Tibial nerve (tissue), 4 donors: ENCODE results near the gene MAOA. TPM values are rescaled to one million over a fixed set of nuclear protein-coding genes. Genes with fewer than 3 reads are reported as not detected.
A peak's percentile ranks its signal among the peaks of the same experiment; 100 is the strongest.

Source experiments
- DNase-seq, 2 donors: peaks; one replicate each; pipeline ENCODE4 v3.0.0-alpha.2; 2019; ENCODE audit warnings: low spot score in 2 of 2
- H3K27ac ChIP-seq, 4 donors: fragments of 200-600 bp; sonication (generic) in 3 of 4; one replicate each; pipeline ENCODE4 v1.5.1; 2017 to 2019; ENCODE audit warnings: mild to moderate bottlenecking in 1 of 4
- H3K27me3 ChIP-seq, 2 donors: fragments of 200-600 bp; sonication (generic) in 1 of 2; one replicate each; pipeline versions ENCODE4 v1.5.1 to v1.6.0; 2017 to 2019
- H3K36me3 ChIP-seq, 3 donors: fragments of 200-600 bp; sonication (generic); one replicate each; pipeline ENCODE4 v1.5.1; 2018 to 2019
- H3K4me1 ChIP-seq, 4 donors: fragments of 200-600 bp; sonication (generic) in 3 of 4; one replicate each; pipeline ENCODE4 v1.5.1; 2017 to 2019
- H3K4me3 ChIP-seq, 4 donors: fragments of 200-600 bp; sonication (generic) in 3 of 4; one replicate each; pipeline ENCODE4 v1.5.1; 2017 to 2019; ENCODE audit warnings: mild to moderate bottlenecking in 1 of 4, moderate library complexity in 1 of 4
- H3K9me3 ChIP-seq, 4 donors: fragments of 200-600 bp; sonication (generic) in 3 of 4; one replicate each; pipeline ENCODE4 v1.5.1; 2017 to 2019
- CTCF ChIP-seq, 5 experiments: fragments of 200-600 bp in 3 of 5; fragments of 450-650 bp in 2 of 5; sonication (generic) in 3 of 5; IDR thresholded peaks; one replicate each; pipeline ENCODE4 v1.5.1; 2016 to 2019; ENCODE audit warnings: antibody characterized with exemption in 5 of 5, mild to moderate bottlenecking in 3 of 5, moderate library complexity in 2 of 5
- EP300 ChIP-seq, 2 donors: sonication (generic); formaldehyde crosslinking; IDR thresholded peaks; one replicate each; pipeline ENCODE4 v1.6.1; 2017; ENCODE audit warnings: antibody characterized with exemption in 2 of 2, mild to moderate bottlenecking in 1 of 2
- POLR2A ChIP-seq, 2 donors: fragments of 450-650 bp; IDR thresholded peaks; one replicate each; pipeline ENCODE4 v1.6.1; 2017; ENCODE audit warnings: antibody characterized with exemption in 2 of 2, mild to moderate bottlenecking in 2 of 2, moderate library complexity in 2 of 2
- WGBS, 2 donors: methylation state at CpG; one replicate each; pipeline ENCODE4 v1.1.5; 2018; 5-methylcytosine and 5-hydroxymethylcytosine counted together
- total RNA-seq, 4 donors: library from RNA; depleted of rRNA; stranded (reverse); fragments of >200 nt; gene quantifications; one replicate each; pipeline ENCODE4 v1.1.0, GENCODE V29; 2016

Gene MAOA
- total RNA-seq, 4 donors from 2014 or later: 96.3 to 168 (median 120) TPM

- peaks cover 0 to 5% (median 0%) of the 10 kb centered on the region in 4 donors for H3K4me1 ChIP-seq
- no peak overlapping the region for H3K4me3 ChIP-seq
- no peak for TF ChIP-seq EP300 (IDR thresholded peaks at IDR 0.05)
- TF ChIP-seq POLR2A (IDR thresholded peaks at IDR 0.05): no peak
- no peak for TF ChIP-seq CTCF (IDR thresholded peaks at IDR 0.05)
- no peak for DNase-seq
- no peaks in the 10 kb centered on the region for H3K9me3 ChIP-seq
- H3K36me3 ChIP-seq: no peaks in the 10 kb centered on the region
- H3K27ac ChIP-seq: no peak overlapping the region
- H3K27me3 ChIP-seq: peaks cover 0 to 3% of the 10 kb centered on the region in 2 donors
- 89 to 100% methylated on average over 2 of the region's 2 CpGs for WGBS, 2 donors
These were observed 91.4 kb downstream of the MAOA start for GRCh38 chrX:43747476-43747875.

GRCh38 chrX:43750248-43750676 lies 94.2 kb downstream of the MAOA start:
- Histone ChIP-seq H3K9me3 (no peaks in the 10 kb centered on the region), H3K27ac (no peak overlapping the region), H3K4me1 (no peaks in the 10 kb centered on the region), H3K27me3 (peaks cover 0 to 3% of the 10 kb centered on the region in 2 donors), H3K4me3 (no peak overlapping the region), H3K36me3 (no peaks in the 10 kb centered on the region)
- TF ChIP-seq POLR2A (IDR thresholded peaks at IDR 0.05): no peak
- TF ChIP-seq EP300 (IDR thresholded peaks at IDR 0.05): peak in 1 of 2 donors; percentile 62
- peak; percentile 34 to 63 (median 36) for TF ChIP-seq CTCF (IDR thresholded peaks at IDR 0.05)
- WGBS, 2 donors: 8 to 20% methylated on average over 6 of the region's 6 CpGs
- peak; percentile 16 to 35 for DNase-seq

GRCh38 chrX:43753637-43754036 lies 97.5 kb downstream of the MAOA start:
- H3K36me3 ChIP-seq: no peaks in the 10 kb centered on the region
- no peaks in the 10 kb centered on the region for H3K4me1 ChIP-seq
- H3K27ac ChIP-seq: no peak overlapping the region
- H3K9me3 ChIP-seq: no peaks in the 10 kb centered on the region
- no peak overlapping the region for H3K4me3 ChIP-seq
- no peak for TF ChIP-seq POLR2A (IDR thresholded peaks at IDR 0.05)
- DNase-seq: no peak
- 75 to 79% methylated on average over 3 of the region's 3 CpGs for WGBS, 2 donors
- H3K27me3 ChIP-seq: peaks cover 0 to 7% of the 10 kb centered on the region in 2 donors

GRCh38 chrX:43756076-43756475 lies 100.0 kb downstream of the MAOA start:
- 77 to 95% methylated on average over 4 to 5 of the region's 5 CpGs for WGBS, 2 donors
- H3K27ac ChIP-seq: no peak overlapping the region
- TF ChIP-seq POLR2A (IDR thresholded peaks at IDR 0.05) (no peak), CTCF (IDR thresholded peaks at IDR 0.05) (no peak), EP300 (IDR thresholded peaks at IDR 0.05) (no peak)

GRCh38 chrX:43758044-43758443 lies 101.9 kb downstream of the MAOA start:
- DNase-seq: no peak
- TF ChIP-seq CTCF (IDR thresholded peaks at IDR 0.05) (no peak), POLR2A (IDR thresholded peaks at IDR 0.05) (no peak), EP300 (IDR thresholded peaks at IDR 0.05) (no peak)
- Histone ChIP-seq H3K4me3 (no peak overlapping the region), H3K9me3 (no peaks in the 10 kb centered on the region), H3K27ac (no peak overlapping the region), H3K4me1 (no peaks in the 10 kb centered on the region), H3K27me3 (peaks cover 0 to 3% of the 10 kb centered on the region in 2 donors), H3K36me3 (no peaks in the 10 kb centered on the region)
- WGBS, 2 donors: 77 to 79% methylated on average over 3 to 7 of the region's 7 CpGs

More at GRCh38 chrX:43756076-43756475, 100.0 kb downstream of the MAOA start:
- no peak overlapping the region for H3K4me3 ChIP-seq
- H3K9me3 ChIP-seq: no peaks in the 10 kb centered on the region
- no peaks in the 10 kb centered on the region for H3K36me3 ChIP-seq
- no peaks in the 10 kb centered on the region for H3K4me1 ChIP-seq
- DNase-seq: no peak
- peaks cover 0 to 7% of the 10 kb centered on the region in 2 donors for H3K27me3 ChIP-seq
